HG03135 (cell line): ENCODE results near the gene IFI27L2.

Experiments used
- ATAC-seq: cut with Tn5 transposase; IDR thresholded peaks from one replicate; pipeline ENCODE4 v1.9.1; 2021; ENCODE audit warnings: mild to moderate bottlenecking, moderate library complexity; ENCODE audit not compliant: unreplicated experiment

IFI27L2 gene

DNA sequence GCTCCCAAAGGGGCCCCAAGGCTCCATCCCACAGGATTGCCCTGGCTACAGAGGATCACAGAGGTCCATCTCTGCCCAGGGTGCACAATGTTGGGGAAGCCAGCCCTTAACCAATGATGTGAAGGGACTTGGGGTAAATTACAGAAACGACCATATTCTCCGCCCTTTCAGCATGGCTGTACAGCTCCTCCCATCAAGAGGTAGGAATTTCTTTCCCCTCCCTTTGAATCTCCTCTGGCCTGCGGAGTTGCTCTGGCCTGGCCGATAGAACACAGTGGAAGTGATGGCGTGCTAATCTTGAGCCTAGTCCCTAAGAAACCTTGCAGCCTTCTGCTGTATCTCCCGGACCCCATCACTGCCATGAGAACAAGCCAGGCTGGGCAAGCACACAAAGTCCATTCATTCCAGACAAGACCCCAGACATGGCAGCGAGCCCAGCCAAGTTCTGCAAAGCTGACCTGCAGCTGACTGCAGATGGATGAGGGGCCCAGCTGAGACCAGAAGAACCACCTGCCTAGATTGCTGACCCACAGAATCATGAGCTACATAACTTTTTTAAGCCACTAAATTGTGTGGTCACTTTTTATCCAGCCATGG is 25.8 kb downstream of the IFI27L2 start:
- ATAC-seq, result no peak

DNA sequence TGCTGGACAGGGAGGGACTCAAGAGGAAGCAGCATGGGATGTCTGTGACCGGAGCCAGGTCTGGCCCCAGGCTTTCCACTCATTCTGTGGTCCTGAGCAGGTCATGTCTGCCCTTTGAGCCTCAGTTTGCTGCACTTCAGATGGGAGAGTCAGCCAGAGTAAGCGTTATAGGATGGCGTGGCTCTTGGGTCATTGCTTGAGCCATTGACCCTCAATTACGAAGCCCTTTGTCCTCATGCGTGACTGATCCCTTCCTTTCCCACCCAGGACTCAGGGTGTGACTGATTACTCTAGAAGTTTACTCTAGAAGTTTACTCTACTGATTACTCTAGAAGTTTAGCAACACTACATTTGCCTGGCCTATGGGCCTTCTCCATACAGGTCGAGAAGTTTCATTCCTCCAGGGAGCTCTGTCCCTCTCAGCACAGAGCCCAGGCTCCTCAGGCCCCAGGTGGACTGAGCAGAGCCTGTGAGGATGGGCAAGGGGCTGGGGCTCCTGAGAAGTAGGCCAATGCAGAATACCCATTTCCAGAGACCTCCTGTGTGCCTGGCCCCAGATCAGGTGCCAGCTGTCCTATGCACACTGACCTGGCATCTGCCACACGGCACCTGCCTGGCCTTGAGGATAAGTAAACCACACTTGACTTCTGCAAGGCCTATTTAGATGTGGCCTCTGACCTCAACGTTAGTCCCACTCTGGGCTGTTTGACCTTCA is 26.5 kb downstream of the IFI27L2 start:
- ATAC-seq, result no peak

DNA sequence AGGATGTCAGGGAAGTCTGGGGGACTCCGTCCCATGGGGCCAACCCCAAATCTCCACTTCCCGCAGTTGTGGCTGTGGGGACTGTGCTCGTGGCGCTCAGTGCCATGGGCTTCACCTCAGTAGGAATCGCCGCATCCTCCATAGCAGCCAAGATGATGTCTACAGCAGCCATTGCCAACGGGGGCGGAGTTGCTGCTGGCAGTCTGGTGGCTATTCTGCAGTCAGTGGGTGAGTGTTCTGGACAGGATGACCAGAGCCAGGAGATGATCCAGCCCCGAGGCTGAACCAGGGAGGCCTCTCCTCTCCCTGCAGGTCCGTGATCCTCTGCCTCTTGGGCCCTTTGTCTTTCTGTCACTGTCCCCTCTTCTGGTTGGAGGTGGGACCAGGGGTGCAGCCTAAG is 27.7 kb downstream of the IFI27L2 start:
- ATAC-seq, result no peak

- no peak for ATAC-seq
These were observed 28.6 kb downstream of the IFI27L2 start for GRCh38 chr14:94100847-94101246.

GRCh38 chr14:94099006-94099405 is 30.4 kb downstream of the IFI27L2 start:
- no peak for ATAC-seq

- ATAC-seq, result no peak
These were observed 30.9 kb downstream of the IFI27L2 start for GRCh38 chr14:94098326-94098992.

DNA sequence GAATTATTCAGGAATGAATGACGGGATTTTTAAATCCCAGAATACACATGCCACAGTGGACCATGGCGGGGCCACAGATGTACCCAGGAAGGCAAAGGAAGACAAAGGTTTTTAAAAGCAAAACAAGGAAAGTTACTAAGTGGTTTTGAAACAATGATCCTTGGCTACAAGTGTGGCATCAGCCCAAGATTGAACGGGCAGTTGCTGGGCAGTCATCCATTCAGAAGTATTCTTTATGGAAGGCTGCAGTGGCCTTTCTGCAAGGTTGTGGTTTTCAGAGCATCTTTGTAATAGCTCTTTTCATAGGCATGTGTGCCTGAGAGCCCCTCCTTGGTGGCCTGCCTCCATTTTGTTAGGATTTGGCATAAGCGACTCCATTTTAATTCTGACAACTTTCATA is 32.3 kb downstream of the IFI27L2 start:
- ATAC-seq, result no peak

- no peak for ATAC-seq
These were observed 36.0 kb downstream of the IFI27L2 start for GRCh38 chr14:94093418-94093817.

DNA sequence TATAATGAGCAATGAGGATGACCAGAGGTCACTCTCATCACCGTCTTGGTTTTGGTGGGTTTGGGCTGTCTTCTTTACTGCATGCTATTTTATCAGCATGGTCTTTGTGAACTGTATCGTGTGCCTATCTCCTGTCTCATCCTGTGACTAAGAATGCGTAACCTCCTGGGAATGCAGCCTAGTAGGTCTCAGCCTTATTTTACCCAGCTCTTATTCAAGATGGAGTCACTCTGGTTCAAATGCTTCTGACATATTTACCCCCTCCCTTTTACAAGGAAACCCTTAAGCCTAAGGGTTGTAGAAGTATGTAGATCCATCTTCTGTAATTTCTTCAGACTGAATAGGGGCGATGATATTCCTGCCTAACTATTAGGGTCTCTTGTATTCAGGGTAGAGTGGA is 39.9 kb downstream of the IFI27L2 start:
- no peak for ATAC-seq

DNA sequence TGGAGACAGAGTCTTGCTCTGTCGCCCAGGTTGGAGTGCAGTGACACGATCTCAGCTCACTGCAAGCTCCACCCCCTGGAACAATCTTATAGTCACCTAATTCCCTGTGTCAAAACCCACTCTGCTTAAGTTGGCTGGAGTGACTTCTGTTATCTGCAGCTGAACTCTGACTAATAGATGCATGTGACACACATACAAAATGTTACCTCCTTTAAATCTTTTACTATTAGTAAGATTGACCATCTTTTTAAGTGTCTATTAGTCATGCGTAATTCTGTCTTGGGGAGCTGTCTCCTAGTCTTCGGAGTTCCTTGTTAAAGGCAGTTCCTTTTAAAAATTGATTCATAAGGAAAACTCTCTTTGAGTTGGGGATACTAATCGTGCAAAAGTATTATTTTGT is 40.9 kb downstream of the IFI27L2 start:
- ATAC-seq, result no peak

- no peak for ATAC-seq
These were observed 41.5 kb downstream of the IFI27L2 start for GRCh38 chr14:94087891-94088290.

- ATAC-seq, result peak; percentile 39
These were observed 48.0 kb downstream of the IFI27L2 start for GRCh38 chr14:94081386-94081820.

DNA sequence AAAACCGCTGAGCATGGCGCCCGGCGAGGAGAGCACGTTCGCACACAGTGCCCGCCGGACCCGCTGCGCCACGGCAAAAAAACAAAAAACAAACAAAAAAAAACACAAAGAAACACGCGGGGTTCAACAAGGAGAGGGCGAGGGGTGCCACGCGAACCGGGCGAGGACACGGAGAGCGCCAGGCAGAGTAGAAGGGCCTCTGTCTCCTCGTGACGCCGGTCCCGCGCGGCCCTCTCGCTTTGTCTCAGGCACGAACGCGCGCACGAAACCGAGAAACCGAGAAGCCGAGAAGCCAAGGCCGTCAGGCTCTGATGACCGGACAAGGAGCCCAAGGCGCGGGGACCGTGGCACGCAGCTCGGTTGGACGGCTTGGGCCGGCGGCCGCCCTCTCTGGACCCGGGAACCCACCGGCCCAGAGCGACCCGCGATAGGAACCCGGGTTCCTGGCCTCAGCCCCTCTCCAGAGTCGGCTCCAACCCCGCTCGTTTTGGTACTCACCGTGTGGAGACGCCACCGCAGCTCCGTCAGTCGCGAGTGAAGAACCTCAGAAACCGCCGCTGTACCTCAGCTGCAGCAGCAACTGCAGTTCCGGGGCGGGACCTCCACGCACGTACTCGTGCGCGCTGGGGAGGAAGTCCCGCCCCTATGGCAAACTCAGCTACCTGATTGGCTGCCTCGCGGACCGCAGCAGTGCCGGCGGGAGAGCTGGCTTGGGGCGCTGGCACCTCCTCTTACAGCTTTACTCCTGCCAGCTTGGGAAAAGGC is 48.6 kb downstream of the IFI27L2 start, which contains the start of the genes DDX24 and IFI27L1:
Gene DDX24 (minus strand): TSS at position 582 of the 765 bp plus-strand sequence. CDS start 1,460 bp downstream, outside the sequence.
Gene IFI27L1 (plus strand): TSS at position 690 of the 765 bp plus-strand sequence. CDS start 15,628 bp downstream, outside the sequence.
- peak; percentile 97 for ATAC-seq

DNA sequence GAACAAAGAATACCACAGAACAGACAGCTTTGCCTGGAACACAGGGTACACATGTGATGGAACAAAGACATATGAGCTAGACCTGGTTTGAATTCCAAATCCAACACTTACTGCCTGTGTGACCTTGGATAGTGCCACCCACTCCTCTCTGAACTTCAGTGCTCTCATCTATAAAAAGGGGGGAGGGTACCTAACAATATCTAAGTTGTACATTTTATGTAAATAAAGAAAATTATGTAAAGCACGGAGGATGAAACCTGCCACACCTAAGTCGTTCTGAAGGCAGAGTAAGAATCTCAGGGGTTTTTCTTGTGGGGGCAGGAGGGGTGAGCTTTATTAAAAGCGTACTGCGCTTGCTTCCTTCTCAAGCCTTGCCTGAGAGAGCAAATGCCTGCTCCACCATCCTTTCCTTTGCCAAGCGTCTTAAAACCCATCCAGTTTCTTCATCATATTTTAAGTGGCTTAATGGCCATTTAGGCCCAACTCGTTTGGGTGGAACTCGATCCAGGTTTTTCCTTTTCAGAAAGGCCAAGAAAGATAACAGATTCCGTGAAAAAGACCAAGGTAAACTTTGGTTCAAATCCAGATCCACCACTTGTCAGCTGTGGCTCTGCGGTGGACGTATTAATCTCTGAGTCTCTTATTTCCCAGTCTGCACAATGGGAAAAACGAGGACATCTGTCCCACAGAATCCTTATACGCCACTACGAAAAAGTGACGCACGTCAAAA is 49.3 kb downstream of the IFI27L2 start:
- ATAC-seq, result no peak

DNA sequence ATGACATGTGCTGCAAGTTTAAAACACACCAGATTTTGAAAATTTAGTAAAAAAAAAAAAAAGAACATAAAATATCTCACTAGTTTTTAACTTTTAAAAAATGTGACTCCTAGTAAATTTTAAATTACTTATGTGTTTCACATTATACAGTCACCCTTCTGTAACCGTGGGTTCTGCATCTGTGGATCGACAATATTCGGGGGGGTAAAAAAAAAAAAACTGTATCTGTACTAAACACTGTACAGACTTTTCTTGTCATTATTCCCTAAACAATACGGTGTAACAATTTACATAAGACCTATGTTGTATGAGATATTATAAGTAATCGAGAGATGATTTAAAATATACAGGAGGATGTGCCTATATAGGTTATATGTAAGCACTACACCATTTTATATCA is 51.6 kb downstream of the IFI27L2 start:
- ATAC-seq, result no peak
